NCI-H2227 (cell line): ENCODE measurements around the gene PTDSS2.
A peak's percentile ranks its signal among the peaks of the same experiment; 100 is the strongest.
"Not testable (repeated sequence)": the region's sequence is repeated elsewhere in the genome, so short reads cannot be mapped to it uniquely, and the experiment has no call there.

ENCODE experiments used
- DNase-seq: peaks from one replicate; lab custom pipeline; 2025; ENCODE audit not compliant: unreplicated experiment; lab: John Stamatoyannopoulos, UW

The PTDSS2 gene

DNA sequence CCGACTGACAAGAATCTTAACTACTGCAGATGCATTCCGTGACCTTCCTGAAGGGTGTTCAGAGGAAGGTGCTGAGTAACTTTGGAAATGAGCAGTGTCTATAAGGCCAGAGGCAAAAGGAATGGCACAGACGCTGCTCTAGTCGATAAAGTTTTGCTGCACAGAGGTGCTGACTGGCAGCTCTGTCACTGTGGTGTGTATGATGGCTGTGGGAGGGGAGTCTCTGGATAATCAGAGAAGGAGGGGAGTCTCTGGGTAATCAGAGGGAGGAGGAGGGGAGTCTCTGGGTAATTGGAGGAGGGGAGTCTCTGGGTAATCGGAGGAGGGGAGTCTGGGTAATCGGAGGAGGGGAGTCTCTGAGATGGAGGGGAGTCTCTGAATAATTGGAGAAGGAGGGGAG, 18.4 kb downstream of the PTDSS2 start:
- peak; percentile 57 for DNase-seq

DNA sequence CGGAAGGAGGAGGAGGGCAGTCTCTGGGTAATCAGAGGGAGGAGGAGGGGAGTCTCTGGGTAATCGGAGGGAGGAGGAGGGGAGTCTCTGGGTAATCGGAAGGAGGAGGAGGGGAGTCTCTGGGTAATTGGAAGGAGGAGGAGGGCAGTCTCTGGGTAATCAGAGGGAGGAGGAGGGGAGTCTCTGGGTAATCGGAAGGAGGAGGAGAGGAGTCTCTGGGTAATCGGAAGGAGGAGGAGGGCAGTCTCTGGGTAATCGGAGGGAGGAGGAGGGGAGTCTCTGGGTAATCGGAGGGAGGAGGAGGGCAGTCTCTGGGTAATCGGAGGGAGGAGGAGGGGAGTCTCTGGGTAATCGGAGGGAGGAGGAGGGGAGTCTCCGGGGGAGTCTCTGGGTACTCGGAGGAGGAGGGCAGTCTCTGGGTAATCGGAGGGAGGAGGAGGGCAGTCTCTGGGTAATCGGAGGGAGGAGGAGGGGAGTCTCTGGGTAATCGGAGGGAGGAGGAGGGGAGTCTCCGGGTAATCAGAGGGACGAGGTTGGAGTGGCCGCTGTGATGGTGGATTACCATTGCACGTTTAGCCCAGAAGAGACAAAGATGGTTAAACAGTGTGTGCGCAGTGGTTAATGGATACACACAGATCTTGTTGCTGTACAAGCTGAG, 19.1 kb downstream of the PTDSS2 start:
- DNase-seq: not testable (repeated sequence)

DNA sequence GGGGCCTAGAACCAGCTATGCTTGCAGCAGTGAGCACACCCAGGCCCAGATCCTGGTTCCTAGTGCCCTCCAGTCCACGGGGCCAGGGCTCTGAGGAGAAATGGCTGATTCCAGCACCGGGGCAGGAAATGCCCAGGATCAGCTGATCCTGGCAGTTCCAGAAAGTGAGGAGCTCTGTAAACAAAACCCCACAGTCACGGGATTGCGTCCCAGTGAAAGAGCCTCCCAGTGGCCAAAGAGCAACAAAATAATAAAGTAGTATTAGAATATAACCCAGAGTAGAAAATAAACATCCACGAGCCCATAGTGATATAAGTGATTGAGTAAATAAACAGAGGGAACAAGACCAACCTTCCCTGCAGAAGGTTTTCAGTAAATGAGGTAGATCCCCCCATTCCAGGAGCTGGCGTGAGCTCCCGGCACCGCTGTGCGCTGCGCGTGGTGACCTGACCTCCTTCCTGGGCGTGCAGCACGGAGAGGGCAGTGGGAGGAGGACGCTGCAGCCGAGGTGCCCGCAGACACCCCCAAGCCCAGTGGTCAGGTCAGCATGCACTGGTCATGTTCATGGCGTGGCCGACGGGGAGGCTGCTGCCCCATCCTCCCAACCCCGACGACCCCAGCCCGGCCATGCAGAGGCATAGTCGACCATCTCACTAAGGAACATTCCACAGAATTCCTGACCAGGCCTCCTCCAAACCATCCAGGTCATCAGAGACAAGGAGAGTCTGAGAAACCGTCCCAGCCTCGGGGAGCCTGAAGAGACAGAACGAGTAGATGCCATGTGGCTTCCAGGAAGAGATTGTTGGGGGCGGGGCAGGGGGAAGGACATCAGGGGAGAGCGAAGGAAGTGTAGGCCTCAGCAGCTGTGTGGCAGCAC, 19.8 kb downstream of the PTDSS2 start:
- DNase-seq: peak; percentile 67

DNA sequence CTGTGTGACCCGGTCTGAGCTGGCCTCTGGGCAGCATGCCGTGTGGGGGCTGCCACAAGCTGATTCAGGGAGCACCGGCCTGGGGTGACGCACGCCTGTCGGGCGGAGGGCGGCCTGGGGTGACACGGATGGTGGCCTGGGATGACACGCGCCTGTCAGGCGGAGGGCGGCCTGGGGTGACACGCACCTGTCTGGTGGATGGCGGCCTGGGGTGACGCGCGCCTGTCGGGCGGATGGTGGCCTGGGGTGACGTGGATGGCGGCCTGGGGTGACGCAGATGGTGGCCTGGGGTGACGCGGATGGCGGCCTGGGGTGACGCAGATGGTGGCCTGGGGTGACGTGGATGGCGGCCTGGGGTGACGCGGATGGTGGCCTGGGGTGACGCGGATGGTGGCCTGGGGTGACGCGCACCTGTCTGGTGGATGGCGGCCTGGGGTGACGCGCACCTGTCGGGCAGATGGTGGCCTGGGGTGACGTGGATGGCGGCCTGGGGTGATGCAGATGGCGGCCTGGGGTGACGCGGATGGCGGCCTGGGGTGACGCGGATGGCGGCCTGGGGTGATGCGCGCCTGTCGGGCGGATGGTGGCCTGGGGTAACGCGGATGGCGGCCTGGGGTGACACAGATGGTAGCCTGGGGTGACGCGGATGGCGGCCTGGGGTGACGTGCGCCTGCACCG, 21.5 kb downstream of the PTDSS2 start:
- no peak for DNase-seq

DNA sequence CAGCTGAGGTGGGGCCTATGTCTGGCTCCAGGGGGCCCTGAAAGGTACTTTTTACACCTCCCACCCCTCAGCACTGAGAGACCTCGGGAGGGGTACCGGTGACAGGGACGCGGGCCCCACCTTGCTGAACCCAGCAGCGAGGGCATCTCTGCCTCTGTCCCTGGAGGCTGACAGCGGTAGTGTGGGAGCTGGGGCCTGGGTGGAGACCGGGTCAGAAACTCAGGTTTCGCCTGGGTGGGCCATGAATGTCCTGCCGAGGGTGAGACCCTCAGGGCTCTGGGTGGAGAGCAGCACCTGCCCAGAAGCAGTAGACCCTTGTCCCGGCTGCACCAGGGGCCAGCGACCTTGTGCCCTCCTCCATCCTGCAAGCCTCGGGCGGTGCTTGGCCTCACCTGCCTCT, 22.2 kb downstream of the PTDSS2 start:
- DNase-seq: no peak

DNA sequence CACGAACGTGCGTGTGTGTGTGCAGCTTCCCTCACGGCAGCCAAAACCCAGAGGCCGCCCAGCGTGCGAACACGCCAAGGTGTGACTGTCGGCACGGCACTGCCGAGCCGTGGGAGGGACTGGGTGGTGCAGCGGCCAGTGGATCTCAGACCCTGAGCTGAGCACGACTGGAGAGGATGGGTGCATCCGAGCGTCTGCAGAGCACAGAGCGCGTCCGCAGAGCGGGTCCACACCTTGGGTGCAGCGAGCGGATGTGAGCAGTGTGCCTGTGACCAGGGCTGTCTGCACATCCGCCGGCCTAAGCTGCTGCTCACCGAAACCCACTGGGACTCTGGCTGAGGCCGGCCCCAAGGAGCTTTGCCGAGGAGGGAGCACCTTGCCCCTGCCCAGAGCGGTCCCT, 22.7 kb downstream of the PTDSS2 start:
- no peak for DNase-seq

DNA sequence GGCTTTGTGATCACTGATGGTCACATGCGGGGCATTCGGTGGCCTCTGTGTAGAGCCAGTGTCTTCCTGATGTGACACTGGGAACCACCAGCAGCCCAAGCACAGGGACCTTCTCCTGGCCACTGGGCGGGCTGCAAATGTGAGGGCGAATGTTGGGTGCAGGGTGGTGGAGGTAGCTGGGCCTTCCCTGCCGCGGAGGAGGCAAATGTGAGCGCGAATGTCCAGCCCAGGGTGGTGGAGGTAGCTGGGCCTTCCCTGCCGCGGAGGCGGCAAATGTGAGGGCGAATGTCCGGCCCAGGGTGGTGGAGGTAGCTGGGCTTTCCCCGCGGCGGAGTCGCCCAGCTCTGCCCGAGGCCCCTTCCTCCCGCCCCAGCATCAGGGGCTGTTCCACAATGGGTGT, 23.3 kb downstream of the PTDSS2 start:
- no peak for DNase-seq

DNA sequence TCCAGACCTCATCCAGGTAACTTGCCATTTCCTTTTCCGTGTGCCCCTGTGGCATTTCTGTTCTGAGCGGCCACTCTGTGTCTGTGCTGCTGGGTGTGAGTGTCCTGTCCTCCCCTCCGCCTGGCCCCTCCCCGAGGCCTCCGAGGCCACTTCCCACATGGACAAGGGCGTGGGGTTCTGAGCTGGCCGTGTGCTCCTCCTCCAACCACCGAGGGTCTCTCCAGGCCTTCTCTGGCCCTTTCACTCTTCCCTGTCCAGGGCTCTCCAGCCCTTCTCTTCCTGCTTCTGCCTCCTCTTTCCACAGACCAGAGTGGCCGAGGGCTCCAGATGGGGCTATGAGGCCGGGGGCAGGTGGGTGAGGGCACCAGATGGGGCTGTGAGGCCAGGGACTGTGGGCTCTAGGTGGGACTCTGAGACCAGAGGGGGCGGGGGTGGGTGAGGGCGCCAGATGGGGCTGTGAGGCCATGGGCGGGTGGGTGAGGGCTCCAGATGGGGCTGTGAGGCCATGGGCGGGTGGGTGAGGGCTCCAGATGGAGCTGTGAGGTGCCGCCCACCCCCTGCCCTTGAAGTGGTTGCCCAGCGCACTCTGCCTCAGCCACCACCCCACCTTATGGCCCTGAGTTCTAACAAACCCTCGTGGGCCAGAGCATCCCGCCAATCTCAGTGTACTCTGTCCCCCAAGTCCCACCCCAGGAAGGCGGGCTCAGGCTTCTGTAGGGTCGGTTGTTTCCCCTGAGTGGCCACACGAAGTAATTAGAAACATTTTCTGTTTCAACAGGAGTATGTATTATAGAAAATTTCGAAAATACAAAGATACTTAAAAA, 24.1 kb downstream of the PTDSS2 start:
- no peak for DNase-seq

DNA sequence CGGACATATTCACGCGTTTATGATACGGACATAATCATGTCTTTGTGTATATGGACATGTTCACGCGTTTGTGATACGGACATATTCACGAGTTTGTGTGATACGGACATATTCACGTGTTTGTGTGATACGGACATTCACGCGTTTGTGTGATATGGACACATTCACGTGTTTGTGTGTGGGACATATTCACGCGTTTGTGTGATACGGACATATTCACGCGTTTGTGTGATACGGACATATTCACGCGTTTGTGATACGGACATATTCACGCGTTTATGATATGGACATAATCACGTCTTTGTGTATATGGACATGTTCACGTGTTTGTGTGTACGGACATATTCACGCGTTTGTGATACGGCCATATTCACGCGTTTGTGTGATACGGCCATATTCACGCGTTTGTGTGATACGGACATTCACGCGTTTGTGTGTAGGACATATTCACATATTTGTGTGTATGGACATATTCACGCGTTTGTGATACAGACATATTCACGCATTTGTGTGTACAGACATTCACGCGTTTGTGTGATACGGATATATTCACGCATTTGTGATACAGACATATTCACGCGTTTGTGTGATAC, 24.9 kb downstream of the PTDSS2 start:
- DNase-seq: no peak

DNA sequence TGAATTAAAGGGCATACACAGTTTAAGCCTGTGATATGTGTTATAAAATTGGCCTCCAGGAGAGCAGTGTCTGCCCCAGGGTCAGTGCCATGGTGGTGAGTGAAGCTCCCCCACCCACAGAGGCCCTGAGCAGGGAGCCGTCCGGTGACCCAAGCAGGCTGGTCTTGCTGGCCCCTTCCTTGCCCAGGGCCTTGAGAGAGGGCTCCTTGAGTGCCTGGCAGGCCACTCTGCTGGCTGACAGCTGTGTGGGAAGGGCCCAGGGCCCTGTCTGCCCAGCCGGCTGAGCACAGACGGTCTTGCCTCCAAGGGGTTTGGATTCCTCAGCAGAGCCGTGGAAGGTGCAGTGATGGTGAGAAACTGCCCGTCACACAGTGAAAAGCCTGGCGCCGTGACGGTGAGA, 25.9 kb downstream of the PTDSS2 start:
- DNase-seq: no peak

DNA sequence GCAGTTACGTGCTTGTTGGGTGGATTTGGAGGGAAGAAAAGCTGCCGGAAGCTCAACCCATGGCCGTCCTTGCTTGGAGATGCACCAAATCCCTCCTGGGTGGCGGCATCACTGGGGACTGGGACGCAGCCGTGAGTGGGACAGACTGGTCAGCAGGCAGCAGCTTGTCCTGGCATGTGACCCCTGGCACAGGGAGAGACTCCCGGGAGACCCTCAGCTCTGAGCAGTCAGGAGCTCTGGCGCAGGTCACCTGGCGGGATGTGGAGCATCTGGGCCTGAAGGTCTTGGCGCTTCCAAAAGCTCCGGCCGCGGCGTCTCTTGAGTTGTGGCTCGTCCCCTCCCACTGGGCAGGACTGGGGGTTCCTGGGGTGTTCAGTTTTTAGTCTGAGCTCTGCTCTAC, 26.3 kb downstream of the PTDSS2 start:
- DNase-seq: no peak

DNA sequence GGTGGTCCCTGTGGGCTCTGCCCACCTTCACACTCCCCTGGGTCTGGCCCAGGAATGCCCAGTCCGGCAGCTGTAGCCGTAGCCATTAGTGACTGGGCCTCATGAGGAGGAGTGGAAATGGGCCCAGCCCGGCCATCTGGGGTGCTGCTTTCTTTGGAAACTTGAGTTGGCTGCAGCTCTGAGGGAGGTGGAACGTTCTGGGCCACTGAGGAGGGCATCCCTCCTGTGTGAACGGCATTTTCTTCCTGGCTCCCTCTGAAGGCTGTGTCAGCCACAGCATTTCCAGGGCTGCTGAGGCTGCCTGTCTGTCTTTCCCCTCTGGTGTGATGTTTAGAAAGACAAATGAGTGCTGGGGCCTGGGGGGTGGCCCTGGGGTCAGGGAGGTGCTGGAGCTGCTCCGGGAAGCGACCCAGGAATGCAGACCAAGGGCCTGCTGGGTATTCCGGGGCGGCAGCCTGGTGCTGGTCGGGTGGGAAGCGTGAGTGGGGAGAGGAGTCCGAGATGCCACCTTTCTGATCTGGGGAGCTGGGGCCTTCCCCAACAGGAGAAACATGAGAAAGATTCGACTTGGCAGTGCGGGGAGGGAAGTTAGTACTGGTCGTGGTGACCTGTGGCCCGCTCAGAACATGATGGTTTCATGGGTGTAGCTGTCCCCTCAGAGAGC, 27.1 kb downstream of the PTDSS2 start:
- DNase-seq: no peak

DNA sequence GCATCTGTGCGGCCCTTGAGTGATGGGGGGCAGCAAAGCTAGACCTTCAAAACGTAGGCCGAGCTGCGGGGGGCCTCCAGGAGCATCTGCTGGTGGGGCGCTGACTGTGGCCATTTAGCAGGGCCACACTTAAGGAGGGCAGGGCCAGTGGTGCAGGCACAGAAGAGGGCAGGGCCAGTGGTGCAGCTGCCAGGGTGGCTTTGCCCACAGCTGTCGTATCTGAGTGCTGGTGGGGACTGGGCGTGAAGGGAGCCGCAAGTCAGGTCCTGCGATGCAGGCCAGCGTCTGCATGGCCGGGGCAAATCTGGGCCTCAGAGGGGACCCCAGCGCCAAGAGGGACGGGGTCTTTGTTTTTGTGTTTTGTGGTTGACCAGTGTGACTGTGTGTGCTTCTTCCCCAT, 29.2 kb downstream of the PTDSS2 start:
- no peak for DNase-seq

DNA sequence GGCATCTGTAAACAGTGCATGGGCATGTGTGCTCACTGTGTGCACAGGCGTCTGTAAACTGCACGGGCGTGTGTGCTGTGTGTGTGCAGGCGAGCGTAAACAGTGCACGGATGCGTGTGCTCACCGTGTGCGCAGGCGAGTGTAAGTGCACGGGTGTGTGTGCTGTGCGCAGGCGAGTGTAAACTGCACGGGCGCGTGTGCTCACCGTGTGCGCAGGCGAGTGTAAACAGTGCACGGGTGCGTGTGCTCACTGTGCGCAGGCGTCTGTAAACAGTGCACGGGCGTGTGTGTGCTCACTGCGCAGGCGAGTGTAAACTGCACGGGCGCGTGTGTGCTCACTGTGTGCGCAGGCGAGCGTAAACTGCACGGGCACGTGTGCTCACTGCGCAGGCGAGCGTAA, 34.5 kb downstream of the PTDSS2 start:
- no peak for DNase-seq

DNA sequence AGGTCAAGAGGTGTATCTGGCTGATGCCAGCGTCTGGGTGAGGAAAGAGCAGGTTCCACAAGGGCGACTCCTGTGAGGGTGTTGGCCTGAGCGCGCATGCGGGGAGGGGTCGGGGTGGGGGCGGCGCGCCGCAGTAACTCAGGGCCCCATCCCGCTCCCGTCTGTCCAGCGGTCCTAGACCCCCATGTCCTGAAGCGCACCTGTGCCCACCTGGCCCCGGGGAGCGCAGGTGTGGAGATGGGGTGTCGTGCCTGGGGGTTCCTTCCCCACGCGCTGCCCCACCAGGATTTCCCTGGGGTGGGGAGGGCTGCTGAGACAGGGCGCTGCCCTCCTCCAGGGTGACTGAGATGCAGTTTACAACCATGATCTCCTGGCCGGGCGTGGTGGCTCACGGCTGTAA, 36.1 kb downstream of the PTDSS2 start:
- DNase-seq: no peak

DNA sequence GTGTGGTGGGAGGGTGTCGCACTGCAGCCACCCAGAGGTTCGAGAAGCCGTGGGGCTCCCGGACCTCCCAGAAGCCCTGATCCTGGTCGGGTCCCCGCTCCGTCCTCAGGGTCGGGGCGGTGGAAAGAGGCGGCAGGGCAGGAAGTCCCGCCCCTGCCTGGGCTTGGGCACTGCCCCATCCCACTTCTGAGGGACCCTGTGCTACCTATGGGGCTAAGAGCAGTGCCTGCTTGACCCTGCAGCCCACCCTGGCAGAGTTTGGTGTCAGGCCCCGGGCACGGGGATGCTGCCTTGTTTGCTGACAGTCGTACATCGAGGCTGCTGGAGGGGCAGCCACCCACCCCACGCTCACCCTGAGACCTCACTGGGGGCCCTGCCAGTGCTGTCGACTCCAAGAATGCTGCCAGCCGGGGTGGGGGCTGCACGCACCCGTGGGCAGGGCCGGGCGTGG, 37.5 kb downstream of the PTDSS2 start:
- DNase-seq: no peak

DNA sequence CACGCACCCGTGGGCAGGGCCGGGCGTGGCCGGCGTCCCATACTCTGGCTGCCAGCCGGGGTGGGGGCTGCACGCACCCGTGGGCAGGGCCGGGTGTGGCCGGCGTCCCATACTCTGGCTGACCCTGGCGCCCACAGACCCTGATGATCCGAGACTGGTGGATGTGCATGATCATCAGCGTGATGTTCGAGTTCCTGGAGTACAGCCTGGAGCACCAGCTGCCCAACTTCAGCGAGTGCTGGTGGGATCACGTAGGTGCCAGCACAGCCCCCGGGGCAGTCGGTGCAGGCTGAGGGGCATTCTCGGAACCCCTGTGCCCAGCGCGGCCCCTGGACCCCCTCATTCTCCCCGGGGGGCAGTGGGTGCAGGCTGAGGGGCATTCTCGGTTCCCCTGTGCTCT, 38.0 kb downstream of the PTDSS2 start:
- no peak for DNase-seq

DNA sequence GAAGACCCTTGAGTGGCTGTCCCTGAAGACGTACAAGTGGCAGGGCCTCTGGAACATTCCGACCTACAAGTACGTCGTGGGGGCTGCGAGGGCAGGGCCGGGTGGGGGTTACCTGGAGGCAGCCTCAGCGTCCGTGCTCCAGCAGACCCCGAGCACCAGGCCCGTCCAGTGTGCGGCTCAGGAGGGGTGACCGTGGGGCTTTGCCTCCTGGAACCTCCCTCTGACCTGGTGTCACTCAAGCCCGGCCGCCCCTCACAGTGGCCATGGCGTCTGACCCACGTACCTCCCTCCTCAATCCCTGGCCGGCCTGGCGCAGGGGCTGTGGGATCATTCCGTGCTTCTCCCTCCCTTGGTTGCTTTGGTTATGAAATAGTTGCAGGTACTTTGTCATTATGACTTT, 38.5 kb downstream of the PTDSS2 start:
- DNase-seq: no peak

DNA sequence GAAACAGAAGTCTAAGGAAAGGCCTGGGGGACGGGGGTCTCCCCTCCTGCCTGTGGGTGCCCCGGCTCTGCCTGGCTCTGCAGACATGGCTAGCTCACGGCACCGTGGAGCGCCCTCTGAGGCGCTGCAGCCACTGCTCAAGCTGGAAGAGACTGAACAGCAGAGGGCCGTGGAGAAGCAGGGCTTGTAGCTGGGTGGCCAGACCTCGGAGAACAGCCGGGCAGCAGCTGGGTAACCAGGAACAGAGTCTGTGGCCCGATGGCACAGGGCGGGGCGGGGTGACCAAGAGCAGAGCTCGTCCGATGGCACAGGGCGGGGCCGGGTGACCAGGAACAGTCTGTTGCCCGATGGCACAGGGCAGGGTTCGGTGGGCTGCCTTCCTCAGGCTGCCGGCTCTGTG, 38.9 kb downstream of the PTDSS2 start:
- DNase-seq: no peak

DNA sequence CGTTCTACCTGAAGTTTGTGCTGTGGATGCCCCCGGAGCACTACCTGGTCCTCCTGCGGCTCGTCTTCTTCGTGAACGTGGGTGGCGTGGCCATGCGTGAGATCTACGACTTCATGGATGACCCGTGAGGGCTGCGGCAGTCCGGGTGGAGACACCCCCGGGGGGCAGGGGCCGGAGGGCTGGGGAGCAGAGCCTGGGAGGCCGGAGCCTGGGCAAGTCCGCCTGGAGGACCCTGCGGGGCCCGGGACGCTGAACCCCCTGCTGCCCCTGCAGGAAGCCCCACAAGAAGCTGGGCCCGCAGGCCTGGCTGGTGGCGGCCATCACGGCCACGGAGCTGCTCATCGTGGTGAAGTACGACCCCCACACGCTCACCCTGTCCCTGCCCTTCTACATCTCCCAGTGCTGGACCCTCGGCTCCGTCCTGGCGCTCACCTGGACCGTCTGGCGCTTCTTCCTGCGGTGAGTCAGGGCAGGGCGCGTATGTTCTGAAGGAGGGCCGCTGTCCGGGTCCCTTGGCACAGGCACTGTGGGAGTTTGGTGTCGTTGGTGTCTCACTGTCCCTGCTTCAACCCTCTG, 39.6 kb downstream of the PTDSS2 start:
- no peak for DNase-seq
